Measurements from ENCODE around the gene TREML1.
"Not testable (repeated sequence)": the region's sequence is repeated elsewhere in the genome, so short reads cannot be mapped to it uniquely, and the experiment has no call there.

Gene TREML1

GRCh38 chr6:41193884-41194283, 39.7 kb upstream of the TREML1 start:
- H3K9ac ChIP-seq (ENCODE audit: insufficient read length), result no peak overlapping the region
- no peak overlapping the region for H3K27ac ChIP-seq
- TF ChIP-seq EZH2 (IDR thresholded peaks at IDR 0.05) (no peak), POLR2AphosphoS5 (IDR thresholded peaks at IDR 0.05; ENCODE audit: borderline replicate concordance, low read depth, low read length) (no peak), FOXP2 (optimal IDR thresholded peaks at IDR 0.05; ENCODE audit: control extremely low read depth, extremely low read length, insufficient read depth) (no peak)
- no peak for DNase-seq (ENCODE audit: low read depth, low spot score)
- H3K4me3 ChIP-seq, result no peak overlapping the region
- H3K9me3 ChIP-seq (ENCODE audit: low read depth, low read length), result no peaks in the 10 kb centered on the region
- no peaks in the 10 kb centered on the region for H3K36me3 ChIP-seq (ENCODE audit: insufficient read depth, low read length)

DNA sequence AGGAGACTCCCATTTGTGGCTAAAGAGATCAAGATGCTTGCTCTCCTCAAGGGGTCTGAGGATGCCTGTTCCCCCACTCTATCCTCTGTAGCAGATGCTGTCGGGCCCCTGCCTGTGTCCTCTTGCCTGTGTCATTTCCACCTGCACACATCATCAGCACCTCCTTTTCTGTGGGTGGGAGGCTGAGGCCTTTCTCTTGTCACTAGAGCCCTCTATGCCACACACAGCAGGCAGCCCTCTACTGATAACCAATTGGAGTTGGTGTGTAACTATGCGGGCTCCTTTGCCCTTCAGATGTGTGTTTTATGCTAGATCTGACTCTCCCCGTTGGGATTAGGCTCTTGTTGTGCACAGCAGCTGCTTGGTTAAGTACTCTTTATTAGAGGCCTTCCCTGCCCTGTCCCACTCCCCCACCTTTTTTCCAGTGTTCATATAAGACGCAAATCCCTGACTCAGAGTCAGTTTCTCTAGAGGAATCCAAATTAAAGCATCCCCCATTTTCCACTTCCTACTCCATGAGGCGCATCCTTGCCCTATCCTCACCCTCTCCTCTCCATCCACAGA, 39.1 kb upstream of the TREML1 start:
- Histone ChIP-seq H3K36me3 (ENCODE audit: insufficient read depth, low read length) (no peaks in the 10 kb centered on the region), H3K27ac (no peak overlapping the region), H3K9me3 (ENCODE audit: low read depth, low read length) (no peaks in the 10 kb centered on the region), H3K4me3 (no peak overlapping the region), H3K9ac (ENCODE audit: insufficient read length) (no peak overlapping the region)
- TF ChIP-seq POLR2AphosphoS5 (IDR thresholded peaks at IDR 0.05; ENCODE audit: borderline replicate concordance, low read depth, low read length) (no peak), EZH2 (IDR thresholded peaks at IDR 0.05) (no peak), FOXP2 (optimal IDR thresholded peaks at IDR 0.05; ENCODE audit: control extremely low read depth, extremely low read length, insufficient read depth) (no peak)
- DNase-seq (ENCODE audit: low read depth, low spot score), result no peak

DNA sequence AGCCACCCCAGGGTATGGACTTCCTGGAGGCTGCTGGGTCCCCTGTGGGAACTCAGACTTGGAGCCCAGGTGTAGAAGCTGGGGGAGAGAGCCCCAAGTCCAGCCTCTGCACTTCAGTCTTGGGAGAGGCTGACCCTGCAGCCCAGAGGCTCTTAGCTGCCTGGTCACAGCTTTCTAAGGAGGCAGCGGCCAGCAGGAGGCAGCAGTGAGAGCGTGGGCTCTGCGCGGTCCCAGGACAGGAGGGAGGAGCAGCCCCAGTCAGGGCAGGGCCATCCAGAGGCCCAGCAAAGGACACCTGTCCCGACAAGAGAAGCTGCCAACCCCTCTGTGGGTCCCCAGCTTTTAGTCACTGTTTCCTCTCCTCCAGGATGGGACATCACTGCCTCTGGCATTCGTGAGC, 37.4 kb upstream of the TREML1 start:
- DNase-seq (ENCODE audit: low read depth, low spot score), result no peak
- H3K36me3 ChIP-seq (ENCODE audit: insufficient read depth, low read length), result no peaks in the 10 kb centered on the region
- TF ChIP-seq POLR2AphosphoS5 (IDR thresholded peaks at IDR 0.05; ENCODE audit: borderline replicate concordance, low read depth, low read length), result no peak
- no peak for TF ChIP-seq FOXP2 (optimal IDR thresholded peaks at IDR 0.05; ENCODE audit: control extremely low read depth, extremely low read length, insufficient read depth)
- TF ChIP-seq EZH2 (IDR thresholded peaks at IDR 0.05), result no peak
- no peak overlapping the region for H3K9ac ChIP-seq (ENCODE audit: insufficient read length)
- H3K27ac ChIP-seq, result no peak overlapping the region
- H3K4me3 ChIP-seq, result no peak overlapping the region
- no peaks in the 10 kb centered on the region for H3K9me3 ChIP-seq (ENCODE audit: low read depth, low read length)

DNA sequence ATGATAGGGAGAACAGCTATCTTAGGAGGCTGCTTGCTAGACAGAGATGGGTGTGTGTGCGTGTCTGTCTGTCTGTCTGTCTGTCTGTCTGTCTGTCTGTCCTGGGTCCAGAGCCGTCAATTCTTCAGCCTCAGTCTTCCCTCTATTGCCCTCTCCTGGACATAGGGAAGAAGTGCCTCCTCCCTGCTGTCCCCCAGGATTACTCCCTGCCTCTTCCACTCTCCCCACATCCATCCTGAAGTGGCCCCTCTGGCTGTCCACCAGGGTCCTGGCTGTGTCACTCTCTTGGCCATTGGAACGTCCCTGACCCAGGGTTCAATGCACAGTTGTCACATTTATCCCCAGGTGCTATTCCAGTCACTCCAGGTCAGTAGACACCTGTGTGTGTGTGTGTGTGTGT, 36.6 kb upstream of the TREML1 start:
- Histone ChIP-seq H3K4me3 (no peak overlapping the region), H3K36me3 (ENCODE audit: insufficient read depth, low read length) (no peaks in the 10 kb centered on the region), H3K9ac (ENCODE audit: insufficient read length) (no peak overlapping the region), H3K27ac (no peak overlapping the region), H3K9me3 (ENCODE audit: low read depth, low read length) (no peaks in the 10 kb centered on the region)
- DNase-seq (ENCODE audit: low read depth, low spot score), result no peak
- no peak for TF ChIP-seq FOXP2 (optimal IDR thresholded peaks at IDR 0.05; ENCODE audit: control extremely low read depth, extremely low read length, insufficient read depth)

GRCh38 chr6:41189967-41190366, 35.8 kb upstream of the TREML1 start:
- no peaks in the 10 kb centered on the region for H3K9me3 ChIP-seq (ENCODE audit: low read depth, low read length)
- no peaks in the 10 kb centered on the region for H3K36me3 ChIP-seq (ENCODE audit: insufficient read depth, low read length)
- H3K27ac ChIP-seq, result no peak overlapping the region
- H3K9ac ChIP-seq (ENCODE audit: insufficient read length), result no peak overlapping the region
- no peak overlapping the region for H3K4me3 ChIP-seq
- TF ChIP-seq FOXP2 (optimal IDR thresholded peaks at IDR 0.05; ENCODE audit: control extremely low read depth, extremely low read length, insufficient read depth) (no peak), EZH2 (IDR thresholded peaks at IDR 0.05) (no peak), POLR2AphosphoS5 (IDR thresholded peaks at IDR 0.05; ENCODE audit: borderline replicate concordance, low read depth, low read length) (no peak)
- no peak for DNase-seq (ENCODE audit: low read depth, low spot score)

DNA sequence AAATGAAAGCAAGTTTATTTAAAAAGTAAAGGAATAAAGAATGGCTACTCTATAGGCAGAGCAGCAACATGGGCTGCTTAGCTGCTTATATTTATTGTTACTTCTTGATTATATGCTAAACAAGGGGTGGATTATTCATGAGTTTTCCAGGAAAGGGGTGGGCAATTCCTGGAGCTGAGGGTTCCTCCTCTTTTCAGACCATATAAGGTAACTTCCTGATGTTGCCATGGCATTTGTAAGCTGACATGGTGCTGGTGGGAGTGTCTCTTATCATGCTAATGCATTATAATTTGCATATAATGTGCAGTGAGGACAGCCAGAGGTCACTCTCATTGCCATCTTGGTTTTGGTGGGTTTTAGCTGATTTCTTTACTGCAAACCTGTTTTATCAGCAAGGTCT, 34.9 kb upstream of the TREML1 start:
- H3K36me3 ChIP-seq (ENCODE audit: insufficient read depth, low read length); H3K4me3 ChIP-seq; H3K9ac ChIP-seq (ENCODE audit: insufficient read length); H3K27ac ChIP-seq; H3K9me3 ChIP-seq (ENCODE audit: low read depth, low read length); DNase-seq (ENCODE audit: low read depth, low spot score): not testable (repeated sequence)

DNA sequence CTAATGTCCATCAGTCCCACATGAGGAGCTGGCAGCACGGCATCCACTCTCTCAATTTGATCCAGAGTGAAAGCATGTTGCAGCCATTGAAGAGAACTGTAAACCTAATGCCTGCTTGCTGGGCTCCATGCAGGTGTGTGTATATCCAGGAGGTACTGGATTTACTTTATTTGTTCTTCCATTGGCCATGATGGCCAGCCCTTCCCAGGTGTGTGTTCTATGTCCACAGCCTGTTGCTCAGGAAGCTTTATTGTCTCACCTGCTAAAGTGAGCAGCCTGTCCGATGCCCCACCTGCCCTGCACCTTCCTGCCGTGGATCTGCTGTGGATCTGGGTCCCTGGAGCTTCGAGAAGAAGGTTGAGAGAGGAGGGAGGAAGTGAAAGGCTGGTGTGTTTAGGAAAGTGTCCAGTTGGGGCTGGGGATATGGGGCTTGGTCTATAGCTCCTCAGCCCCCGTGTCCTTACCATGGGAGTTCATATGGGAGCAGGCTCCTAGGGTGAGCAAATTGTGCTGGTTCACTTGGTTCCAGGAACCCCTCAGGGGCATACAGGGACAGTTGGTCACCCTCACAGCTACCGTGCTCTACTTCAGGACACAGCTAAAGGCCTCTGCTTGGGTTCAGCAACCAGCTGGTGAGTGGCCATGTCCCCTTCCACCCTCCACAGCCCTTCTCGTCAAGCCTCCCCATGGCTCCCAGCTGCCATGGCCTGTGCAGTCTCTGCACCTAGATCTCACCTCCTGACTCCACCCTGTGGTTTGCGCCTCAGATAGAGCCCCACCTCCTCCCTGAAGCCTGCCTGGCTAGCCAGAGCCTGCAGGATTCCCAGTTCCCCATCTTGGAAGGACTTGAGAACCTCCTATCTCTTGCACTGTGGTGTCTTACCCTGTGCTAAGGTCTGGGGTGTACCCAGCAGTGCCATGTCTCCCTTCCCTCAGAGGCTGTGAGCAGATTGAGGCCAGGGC, 34.1 kb upstream of the TREML1 start:
- TF ChIP-seq FOXP2 (optimal IDR thresholded peaks at IDR 0.05; ENCODE audit: control extremely low read depth, extremely low read length, insufficient read depth) (no peak), POLR2AphosphoS5 (IDR thresholded peaks at IDR 0.05; ENCODE audit: borderline replicate concordance, low read depth, low read length) (no peak), EZH2 (IDR thresholded peaks at IDR 0.05) (no peak)
- no peaks in the 10 kb centered on the region for H3K36me3 ChIP-seq (ENCODE audit: insufficient read depth, low read length)
- no peak overlapping the region for H3K27ac ChIP-seq
- H3K9ac ChIP-seq (ENCODE audit: insufficient read length), result no peak overlapping the region
- no peaks in the 10 kb centered on the region for H3K9me3 ChIP-seq (ENCODE audit: low read depth, low read length)
- no peak for DNase-seq (ENCODE audit: low read depth, low spot score)
- no peak overlapping the region for H3K4me3 ChIP-seq

GRCh38 chr6:41186031-41186562, 31.9 kb upstream of the TREML1 start:
- Histone ChIP-seq H3K4me3 (no peak overlapping the region), H3K36me3 (ENCODE audit: insufficient read depth, low read length) (no peaks in the 10 kb centered on the region), H3K9me3 (ENCODE audit: low read depth, low read length) (no peaks in the 10 kb centered on the region), H3K27ac (no peak overlapping the region), H3K9ac (ENCODE audit: insufficient read length) (no peak overlapping the region)
- no peak for TF ChIP-seq FOXP2 (optimal IDR thresholded peaks at IDR 0.05; ENCODE audit: control extremely low read depth, extremely low read length, insufficient read depth)
- TF ChIP-seq POLR2AphosphoS5 (IDR thresholded peaks at IDR 0.05; ENCODE audit: borderline replicate concordance, low read depth, low read length), result no peak
- TF ChIP-seq EZH2 (IDR thresholded peaks at IDR 0.05), result no peak
- no peak for DNase-seq (ENCODE audit: low read depth, low spot score)
